T-helper 9 cell (primary cell): ENCODE results near the gene SYNJ2.

Experiments
- DNase-seq: peaks from one replicate; pipeline ENCODE4 v3.0.0-alpha.2; 2020

SYNJ2 gene

DNA sequence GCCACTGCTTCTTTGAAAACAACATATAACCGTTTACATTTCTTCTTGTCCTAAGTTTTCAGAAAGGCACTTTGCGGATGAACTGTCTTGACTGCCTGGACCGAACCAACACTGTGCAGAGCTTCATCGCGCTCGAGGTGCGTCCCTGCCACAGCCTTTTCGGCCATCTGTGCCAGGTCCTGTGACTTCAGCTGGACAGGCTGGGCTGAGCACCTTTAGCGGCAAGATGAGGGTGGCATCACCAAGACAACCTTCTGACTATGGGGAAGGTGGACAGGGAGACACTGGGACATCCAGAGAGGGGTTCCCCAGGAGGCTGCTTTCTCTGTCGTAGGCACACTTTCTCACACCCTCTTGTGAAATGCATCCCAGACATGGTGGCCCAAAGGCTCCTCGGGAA lies 82.1 kb downstream of the SYNJ2 start:
- DNase-seq = no peak

- DNase-seq = no peak
These were observed 83.1 kb downstream of the SYNJ2 start for GRCh38 chr6:158064725-158065251.

DNA sequence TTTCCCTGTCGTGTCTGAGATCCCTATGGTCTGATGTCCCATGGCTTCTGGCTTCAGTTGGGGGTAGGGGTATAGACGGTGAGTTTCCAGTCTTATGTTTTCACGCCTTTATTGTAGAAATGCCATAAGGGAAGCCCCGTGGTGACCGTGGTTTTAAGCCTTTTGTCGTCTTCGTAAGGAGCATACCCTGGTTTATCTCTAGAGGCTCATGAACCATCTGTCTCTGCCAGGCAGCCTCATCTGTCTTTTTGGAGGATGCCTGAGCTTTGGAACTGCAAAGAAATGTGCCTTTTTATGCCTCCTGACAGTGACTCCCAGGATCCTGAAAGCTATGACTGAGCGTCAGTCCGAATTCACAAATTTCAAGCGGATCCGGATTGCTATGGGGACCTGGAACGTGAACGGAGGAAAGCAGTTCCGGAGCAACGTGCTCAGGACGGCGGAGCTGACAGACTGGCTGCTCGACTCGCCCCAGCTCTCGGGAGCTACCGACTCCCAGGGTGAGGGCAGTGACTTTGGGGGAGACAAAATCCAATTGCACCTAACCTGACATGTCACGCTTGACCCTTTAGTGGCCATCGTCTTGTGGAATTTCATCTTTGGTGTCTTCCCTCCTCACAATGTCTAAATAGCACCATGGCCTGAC lies 84.6 kb downstream of the SYNJ2 start:
- DNase-seq = no peak

DNA sequence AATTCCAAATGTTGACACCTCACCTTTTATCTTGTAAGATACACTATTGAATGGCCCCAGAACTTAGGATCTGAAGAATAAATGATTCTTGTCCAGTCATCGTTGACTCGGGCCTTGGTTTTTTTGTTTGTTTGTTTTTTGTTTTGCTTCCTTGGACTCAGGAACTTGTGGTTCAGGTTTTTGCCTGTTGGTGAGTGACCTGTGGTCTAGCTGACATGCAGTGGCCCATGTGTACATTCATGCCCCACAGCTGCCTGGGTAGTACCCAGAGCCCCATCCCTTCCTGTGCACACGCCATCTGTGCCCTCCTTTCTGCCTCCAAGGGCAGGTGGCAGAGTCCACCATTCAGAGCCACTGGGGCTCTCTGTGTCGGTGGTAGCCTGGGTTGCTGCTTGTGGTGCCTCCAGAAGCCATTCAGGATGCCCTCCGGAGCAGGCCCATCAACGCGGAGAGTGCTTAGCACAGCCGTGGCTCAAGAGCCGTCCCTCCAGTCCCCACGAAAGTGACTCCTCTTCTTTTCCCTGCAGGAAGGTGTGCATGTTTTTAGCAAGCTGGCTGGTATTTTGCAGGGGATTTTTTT lies 85.9 kb downstream of the SYNJ2 start:
- no peak for DNase-seq

DNA sequence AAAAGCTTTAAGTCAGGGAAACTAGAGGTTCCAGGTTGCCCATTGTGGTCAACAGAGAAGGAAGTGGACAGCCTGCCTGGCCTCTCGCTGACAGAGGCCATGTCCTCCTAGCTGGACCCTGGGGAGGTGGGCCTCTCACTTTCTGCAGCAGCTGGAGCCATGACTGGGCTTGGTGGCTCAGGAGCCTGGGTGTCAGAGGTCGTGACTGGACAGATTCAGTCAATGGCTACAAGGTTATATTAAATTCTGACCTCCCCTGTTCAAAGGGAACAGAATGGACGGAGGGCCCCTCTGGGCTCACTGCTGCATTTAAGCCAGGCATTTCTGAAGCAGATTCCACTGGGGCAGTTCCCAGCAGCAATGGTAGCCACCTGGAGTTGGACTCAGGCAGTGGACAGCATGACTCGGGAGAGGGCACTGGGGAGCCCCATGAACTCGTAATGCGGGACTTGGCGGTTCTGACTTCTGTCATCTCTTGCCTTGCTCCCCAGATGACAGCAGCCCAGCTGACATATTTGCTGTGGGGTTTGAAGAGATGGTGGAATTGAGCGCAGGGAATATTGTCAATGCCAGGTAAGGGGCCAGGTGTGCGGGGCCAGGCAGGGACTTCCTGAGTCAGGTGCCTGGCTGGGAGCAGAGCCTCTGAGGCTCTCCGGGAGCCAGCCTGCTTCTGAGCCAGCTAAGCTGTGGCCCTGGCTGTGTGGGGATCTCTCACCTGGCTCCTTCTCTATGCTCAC lies 86.7 kb downstream of the SYNJ2 start:
- no peak for DNase-seq

DNA sequence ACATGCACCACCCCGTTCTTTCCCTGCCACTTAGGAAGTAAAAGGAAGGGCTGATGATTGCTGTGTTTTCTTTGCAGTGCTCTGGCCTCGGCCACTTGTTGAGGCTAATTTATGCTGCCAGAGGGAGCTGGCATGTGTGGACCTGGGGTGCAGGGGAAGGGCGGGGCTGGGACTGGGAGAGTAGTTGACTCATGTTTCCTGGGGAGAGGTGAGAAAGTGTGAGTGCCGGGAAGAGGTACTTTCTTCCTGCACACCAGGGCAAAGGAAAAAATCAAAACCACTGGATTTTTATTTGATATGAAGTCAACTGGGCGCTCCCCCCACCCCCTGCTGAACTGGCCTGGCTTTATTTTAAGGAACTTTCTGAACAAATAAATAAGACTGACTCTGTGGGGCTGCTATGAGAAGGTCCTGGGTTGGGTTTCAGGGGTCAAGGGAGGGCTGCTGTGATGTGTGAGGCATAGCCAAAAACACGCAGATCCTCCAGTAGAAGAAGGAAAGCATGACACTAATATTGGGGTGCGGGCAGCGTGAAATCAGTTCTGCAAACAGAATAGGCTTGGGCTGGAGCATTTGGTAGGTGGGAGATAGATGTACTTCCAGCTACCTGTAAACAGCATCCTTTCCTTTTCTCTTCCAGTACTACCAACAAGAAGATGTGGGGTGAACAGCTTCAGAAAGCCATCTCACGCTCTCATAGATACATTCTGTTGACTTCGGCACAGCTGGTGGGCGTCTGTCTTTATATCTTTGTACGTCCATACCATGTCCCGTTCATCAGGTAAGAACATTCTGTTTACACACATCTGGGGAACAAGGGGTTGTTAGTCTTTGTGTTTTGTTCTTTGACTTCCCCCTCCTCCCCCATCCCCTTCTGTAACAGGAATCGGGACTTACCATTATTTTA lies 87.5 kb downstream of the SYNJ2 start:
- DNase-seq = no peak

GRCh38 chr6:158069800-158070195 lies 88.1 kb downstream of the SYNJ2 start:
- DNase-seq = no peak

GRCh38 chr6:158070513-158070912 lies 88.8 kb downstream of the SYNJ2 start:
- DNase-seq = no peak

GRCh38 chr6:158071121-158072082 lies 89.7 kb downstream of the SYNJ2 start:
- DNase-seq = no peak

GRCh38 chr6:158072083-158072721 lies 90.5 kb downstream of the SYNJ2 start:
- DNase-seq = peak; percentile 51

DNA sequence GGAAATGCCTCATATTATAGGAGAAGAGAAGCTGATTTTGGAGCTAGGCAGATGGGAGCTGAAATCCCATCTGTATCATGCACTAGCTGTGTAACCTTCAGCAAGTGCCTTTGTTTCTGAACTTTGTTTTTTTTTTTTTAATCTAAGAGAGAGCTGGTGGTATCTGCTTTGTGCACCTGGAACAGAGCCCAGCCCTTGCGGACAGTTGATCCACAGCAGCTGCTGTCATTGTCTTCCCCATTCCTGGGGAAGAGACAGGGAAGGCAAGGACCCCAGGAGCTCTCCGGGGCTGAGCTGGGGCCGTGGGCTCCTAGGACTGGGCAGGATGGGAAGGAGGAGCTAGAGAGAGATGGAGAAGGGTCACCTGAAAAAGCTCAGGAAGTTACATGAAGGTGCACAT lies 92.1 kb downstream of the SYNJ2 start:
- no peak for DNase-seq

DNA sequence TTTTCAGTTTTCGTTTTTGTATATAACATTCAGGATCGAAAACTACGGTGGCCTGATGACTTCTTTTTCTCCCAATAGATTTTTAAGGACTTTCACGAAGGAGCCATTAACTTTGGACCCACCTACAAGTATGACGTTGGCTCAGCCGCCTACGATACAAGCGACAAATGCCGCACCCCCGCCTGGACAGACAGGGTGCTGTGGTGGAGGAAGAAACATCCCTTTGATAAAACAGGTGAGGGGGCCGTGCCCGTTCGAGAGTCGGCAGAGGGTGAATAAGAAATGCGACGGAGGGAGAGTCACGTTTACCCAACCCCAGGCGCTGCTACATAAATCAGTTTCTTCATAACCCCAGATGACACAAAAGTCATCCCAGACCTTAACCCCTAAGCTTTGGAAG lies 94.9 kb downstream of the SYNJ2 start:
- DNase-seq = no peak

DNA sequence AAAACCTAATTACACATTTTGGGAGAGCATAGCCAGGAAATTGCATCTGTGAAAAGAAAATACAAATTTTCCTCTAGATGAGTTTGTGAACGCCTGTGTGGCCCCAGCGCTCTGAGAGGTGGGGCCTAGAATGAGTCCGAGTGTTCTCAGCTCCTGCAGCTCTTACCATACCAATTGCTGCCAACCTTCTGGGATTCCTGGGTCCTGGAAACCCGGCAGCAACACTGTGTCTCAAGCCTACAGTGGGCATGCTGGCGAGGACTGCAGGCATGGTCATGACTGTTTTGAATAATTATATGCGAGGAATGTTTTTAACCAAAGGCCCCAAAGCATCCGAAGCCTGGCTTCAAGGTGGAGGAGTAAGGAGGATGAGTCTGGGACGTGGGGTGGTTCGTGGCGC lies 96.0 kb downstream of the SYNJ2 start:
- DNase-seq = no peak

DNA sequence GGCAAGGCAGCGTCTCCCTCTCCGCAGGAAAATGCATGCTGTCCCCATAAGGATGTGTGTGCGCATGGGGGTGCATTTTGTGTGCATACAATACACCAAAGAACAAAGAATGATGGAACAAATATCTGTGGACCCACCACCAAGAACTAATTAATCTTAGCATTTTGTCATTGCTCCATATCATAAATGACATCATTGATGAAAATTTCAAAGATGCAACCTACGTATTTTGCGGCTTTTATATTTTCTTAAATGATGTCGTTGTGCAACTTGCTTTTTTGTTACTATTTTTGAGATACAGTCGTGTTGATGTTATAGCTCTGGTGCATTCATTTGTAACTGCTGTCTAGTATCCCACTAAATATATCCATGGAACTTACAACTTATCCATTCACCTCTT lies 96.7 kb downstream of the SYNJ2 start:
- DNase-seq = no peak

DNA sequence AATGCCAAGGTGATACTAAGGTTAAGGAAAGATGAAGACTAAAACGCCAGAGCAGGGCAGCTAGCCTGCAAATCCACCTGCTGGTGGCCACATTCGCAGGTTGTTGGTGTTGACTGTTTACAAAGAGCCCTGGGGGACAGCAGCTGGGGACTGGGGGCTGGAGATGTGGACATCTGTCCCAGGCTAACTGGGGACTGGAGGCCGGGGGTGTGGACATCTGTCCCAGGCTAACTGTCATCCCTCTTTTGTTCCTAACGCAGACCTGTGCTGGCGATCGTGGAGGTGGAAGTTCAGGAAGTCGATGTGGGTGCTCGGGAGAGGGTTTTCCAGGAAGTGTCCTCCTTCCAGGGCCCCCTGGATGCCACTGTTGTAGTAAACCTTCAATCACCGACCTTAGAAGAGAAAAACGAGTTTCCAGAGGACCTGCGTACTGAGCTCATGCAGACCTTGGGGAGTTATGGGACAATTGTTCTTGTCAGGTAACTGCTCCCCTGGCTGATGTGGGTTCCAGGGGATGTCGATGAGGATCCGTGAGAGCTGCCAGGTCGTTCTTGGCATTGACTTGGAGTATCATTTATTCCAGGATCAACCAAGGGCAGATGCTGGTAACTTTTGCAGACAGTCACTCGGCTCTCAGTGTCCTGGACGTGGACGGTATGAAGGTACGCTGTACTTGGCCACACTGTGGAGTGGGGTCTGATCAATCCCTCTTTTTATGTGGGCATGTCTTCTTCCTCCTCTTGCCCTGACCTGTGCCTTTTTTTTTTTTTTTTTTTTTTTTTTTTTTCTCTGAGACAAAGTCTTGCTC lies 99.4 kb downstream of the SYNJ2 start:
- DNase-seq = no peak

DNA sequence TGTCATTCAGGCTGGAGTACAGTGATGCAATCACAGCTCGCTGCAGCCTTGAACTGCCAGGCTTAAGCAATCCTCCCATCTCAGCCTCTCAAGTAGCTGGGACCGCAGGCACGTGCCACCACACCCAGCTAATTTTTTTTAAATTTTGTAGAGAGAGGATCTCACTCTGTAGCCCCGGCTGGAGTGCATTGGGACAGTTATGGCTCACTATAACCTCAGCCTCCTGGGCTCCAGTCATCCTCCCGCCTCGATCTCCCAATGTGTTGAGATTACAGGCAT lies 99.9 kb downstream of the SYNJ2 start:
- no peak for DNase-seq

- DNase-seq = no peak
These were observed 102.0 kb downstream of the SYNJ2 start for GRCh38 chr6:158083455-158084325.

- DNase-seq = no peak
These were observed 103.8 kb downstream of the SYNJ2 start for GRCh38 chr6:158085261-158086053.

GRCh38 chr6:158086054-158086503 lies 104.4 kb downstream of the SYNJ2 start:
- DNase-seq = no peak
